Breast epithelium (tissue), 3 donors: Measurements from ENCODE around the gene IQCH.

Source experiments
- POLR2A ChIP-seq: fragments of 450-650 bp; IDR thresholded peaks from one replicate; pipeline ENCODE4 v1.6.1; 2016; ENCODE audit warnings: antibody characterized with exemption, mild to moderate bottlenecking, moderate library complexity
- POLR2AphosphoS5 ChIP-seq, 3 donors: sonication (generic); formaldehyde crosslinking; IDR thresholded peaks; one replicate each; pipeline ENCODE4 v1.6.1; 2017; ENCODE audit warnings: antibody characterized with exemption in 3 of 3
- TF ChIP-seq, protein P1 (sequence below), 3 donors: fragments of 450-650 bp; IDR thresholded peaks; one replicate each; pipeline ENCODE4 v1.5.1; 2016 to 2017; ENCODE audit warnings: antibody characterized with exemption in 3 of 3, mild to moderate bottlenecking in 3 of 3, moderate library complexity in 3 of 3

DNA sequence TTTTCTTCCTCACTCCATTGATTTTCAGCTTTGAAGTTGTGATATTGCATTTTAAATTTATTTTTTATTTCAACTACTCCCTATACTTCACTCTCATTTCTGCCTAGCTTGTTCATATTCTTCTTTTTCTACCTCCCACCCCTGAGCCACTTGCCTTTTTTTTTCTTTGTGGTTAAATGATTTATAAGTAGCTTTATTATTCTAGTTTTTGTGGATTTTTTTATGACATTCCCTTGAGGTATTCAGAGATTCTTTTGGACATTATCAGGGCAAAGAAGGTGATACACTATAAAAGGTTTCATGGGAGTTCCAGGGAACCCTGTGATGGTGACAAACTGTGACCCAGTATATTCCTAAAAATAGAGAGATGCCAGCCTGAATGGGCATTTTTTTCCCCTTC lies 269.6 kb downstream of the IQCH start:
- TF ChIP-seq, protein P1, sequence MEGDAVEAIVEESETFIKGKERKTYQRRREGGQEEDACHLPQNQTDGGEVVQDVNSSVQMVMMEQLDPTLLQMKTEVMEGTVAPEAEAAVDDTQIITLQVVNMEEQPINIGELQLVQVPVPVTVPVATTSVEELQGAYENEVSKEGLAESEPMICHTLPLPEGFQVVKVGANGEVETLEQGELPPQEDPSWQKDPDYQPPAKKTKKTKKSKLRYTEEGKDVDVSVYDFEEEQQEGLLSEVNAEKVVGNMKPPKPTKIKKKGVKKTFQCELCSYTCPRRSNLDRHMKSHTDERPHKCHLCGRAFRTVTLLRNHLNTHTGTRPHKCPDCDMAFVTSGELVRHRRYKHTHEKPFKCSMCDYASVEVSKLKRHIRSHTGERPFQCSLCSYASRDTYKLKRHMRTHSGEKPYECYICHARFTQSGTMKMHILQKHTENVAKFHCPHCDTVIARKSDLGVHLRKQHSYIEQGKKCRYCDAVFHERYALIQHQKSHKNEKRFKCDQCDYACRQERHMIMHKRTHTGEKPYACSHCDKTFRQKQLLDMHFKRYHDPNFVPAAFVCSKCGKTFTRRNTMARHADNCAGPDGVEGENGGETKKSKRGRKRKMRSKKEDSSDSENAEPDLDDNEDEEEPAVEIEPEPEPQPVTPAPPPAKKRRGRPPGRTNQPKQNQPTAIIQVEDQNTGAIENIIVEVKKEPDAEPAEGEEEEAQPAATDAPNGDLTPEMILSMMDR (IDR thresholded peaks at IDR 0.05) = no peak
- TF ChIP-seq POLR2A = no peak
- TF ChIP-seq POLR2AphosphoS5 (IDR thresholded peaks at IDR 0.05) = no peak
